ENCODE measurements around the gene CES2.
"Not testable (repeated sequence)": the region's sequence is repeated elsewhere in the genome, so short reads cannot be mapped to it uniquely, and the experiment has no call there.

Gene CES2, protein sequence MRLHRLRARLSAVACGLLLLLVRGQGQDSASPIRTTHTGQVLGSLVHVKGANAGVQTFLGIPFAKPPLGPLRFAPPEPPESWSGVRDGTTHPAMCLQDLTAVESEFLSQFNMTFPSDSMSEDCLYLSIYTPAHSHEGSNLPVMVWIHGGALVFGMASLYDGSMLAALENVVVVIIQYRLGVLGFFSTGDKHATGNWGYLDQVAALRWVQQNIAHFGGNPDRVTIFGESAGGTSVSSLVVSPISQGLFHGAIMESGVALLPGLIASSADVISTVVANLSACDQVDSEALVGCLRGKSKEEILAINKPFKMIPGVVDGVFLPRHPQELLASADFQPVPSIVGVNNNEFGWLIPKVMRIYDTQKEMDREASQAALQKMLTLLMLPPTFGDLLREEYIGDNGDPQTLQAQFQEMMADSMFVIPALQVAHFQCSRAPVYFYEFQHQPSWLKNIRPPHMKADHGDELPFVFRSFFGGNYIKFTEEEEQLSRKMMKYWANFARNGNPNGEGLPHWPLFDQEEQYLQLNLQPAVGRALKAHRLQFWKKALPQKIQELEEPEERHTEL

GRCh38 chr16:66935314-66936011 lies at the start of gene CES2:
CES2 (plus strand) TSS chr16:66935516; CDS start chr16:66935636, 120 bp downstream.
- DNase-seq, result no peak

DNA sequence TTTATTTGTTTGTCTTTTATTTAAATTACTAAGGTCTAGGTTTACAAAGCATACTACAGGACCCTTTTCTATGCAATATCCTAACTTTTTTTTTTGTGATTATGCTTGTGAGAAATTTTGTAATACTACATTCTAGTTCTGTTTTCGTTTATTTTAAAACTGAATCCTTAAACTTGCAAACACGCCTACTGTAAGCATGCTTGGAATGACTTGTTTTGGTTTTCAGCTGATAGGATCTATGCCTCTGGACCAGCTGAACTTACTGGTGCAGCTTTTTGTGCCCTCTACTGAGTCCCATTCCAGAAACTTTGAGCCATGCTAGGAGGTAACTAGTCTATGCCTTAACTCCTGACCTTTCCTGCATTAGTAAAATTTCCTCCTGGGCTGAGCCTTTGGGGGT lies 49.0 kb upstream of the CES2 start:
- no peak for DNase-seq

- DNase-seq, result no peak
Observed at GRCh38 chr16:66886914-66887313, 48.4 kb upstream of the CES2 start.

GRCh38 chr16:66888647-66889615 lies 46.4 kb upstream of the CES2 start:
- DNase-seq, result no peak

- DNase-seq, result no peak
Observed at GRCh38 chr16:66889622-66890021, 45.7 kb upstream of the CES2 start.

DNA sequence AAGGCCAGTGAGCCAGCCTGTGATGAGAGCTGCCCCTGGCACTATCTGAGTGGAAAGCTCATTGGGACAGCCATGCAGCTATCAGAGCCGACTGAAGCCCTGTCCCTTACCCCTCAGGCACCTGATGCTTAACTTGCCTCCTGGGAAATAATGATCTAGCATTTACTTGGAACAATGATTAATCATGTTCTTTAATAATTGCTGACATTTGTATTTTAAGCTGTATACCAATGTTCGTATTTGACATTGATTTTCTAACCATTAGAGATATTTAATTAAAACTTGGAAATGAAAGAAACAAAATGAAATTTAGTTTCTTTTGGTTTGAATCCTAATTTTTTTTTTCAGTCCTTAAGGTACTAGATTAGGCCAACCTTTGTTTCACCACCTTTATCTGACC lies 44.5 kb upstream of the CES2 start:
- no peak for DNase-seq

DNA sequence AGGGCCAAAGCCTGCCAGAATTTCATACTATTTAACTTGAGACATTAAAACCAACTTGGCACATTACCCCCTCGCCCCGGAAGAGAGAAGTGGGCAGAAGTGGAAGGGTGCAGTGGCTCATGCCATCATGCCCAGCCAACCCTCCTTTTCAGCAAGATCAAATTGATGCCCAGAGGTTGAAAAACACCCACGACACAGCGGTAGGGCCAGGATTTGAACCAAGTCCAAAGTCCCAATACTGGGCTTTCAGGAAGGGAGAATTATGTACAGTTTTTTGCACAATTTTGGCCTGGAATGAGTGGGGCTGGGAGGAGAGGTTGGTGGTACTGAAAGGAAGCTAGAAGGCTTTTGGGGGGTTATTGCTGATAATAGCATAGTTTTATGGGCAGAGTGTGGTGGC lies 44.0 kb upstream of the CES2 start:
- DNase-seq, result no peak

DNA sequence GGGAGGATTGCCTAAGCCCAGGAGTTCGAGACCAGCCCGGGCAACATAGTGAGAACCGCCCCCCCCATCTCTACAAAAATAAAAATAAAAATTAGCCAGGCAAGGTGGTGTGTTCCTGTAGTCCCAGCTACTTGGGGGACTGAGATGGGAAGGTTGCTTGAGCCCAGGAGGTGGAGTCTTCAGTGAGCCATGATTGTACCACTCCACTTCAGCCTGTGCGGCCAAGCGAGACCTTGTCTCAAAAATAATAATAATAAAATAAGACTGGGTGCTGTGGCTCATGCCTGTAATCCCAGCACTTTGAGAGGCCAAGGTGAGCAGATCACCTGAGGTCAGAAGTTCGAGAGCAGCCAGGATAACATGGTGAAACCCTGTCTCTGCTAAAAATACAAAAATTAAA lies 43.5 kb upstream of the CES2 start:
- no peak for DNase-seq

DNA sequence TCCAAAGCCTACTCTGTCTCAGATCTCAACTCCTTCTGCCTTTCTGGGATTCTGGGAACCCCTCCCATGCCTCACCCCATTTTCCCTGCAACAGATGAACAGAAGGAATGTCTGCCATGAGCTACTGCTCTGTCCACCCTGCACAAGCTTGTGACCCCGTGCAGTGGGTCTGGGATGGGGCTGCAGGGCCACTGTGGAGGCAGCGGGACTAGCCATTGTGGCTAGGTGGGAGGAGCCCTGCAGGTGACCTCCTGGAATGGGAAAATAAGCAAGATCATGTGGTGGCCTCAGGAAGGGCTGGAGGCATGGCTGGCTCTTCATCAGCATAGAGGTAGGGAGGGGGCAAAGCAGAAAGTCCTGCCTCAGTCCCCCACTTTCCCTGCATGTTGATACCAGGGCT lies 41.3 kb upstream of the CES2 start:
- DNase-seq, result no peak

- DNase-seq, result peak; percentile 77
Observed at GRCh38 chr16:66894948-66895688, 40.2 kb upstream of the CES2 start.

DNA sequence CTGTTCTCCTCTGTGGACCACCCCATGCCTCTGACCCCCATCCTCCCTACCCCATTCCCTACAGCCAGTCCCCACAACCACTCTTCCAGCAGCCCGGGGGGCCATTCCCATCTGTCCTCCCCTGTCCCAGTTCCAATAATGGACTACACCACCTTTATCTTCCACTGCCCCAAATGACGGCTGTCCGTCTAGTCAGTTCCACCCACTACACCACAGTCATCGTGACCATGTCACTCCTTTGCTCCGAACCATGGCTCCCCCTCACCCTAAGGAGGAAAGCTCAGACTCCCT lies 39.7 kb upstream of the CES2 start:
- no peak for DNase-seq

GRCh38 chr16:66895999-66896398 lies 39.3 kb upstream of the CES2 start:
- no peak for DNase-seq

DNA sequence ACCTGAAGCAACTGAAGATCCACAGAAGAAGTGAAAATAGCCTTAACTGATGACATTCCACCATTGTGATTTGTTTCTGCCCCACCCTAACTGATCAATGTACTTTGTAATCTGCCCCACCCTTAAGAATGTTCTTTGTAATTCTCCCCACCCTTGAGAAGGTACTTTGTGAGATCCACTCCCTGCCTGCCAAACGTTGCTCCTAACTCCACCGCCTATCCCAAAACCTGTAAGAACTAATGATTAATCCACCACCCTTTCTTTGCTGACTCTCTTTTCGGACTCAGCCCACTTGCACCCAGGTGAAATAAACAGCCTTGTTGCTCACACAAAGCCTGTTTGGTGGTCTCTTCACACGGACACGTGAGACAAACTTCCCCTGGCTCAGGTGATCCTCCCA lies 38.6 kb upstream of the CES2 start:
- not testable (repeated sequence) for DNase-seq

DNA sequence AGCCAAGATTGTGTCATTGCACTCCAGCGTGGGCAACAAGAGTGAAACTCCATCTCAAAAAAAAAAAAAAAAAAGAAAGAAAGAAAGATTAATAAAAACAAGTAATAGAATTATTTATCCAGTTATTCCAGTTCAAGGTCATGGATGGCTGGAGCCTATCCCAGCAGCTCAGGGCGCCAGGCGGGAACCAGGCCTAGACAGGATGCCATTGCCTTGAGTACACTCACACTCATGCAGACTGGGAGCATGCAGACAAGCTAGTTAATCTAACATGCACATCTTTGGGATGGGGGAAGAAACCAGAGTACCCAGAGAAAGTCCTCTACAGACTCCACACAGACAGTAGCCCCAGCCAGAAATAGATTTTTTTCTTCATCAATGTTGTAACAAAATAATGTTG lies 37.1 kb upstream of the CES2 start:
- no peak for DNase-seq

- no peak for DNase-seq
Observed at GRCh38 chr16:66898933-66899309, 36.4 kb upstream of the CES2 start.

DNA sequence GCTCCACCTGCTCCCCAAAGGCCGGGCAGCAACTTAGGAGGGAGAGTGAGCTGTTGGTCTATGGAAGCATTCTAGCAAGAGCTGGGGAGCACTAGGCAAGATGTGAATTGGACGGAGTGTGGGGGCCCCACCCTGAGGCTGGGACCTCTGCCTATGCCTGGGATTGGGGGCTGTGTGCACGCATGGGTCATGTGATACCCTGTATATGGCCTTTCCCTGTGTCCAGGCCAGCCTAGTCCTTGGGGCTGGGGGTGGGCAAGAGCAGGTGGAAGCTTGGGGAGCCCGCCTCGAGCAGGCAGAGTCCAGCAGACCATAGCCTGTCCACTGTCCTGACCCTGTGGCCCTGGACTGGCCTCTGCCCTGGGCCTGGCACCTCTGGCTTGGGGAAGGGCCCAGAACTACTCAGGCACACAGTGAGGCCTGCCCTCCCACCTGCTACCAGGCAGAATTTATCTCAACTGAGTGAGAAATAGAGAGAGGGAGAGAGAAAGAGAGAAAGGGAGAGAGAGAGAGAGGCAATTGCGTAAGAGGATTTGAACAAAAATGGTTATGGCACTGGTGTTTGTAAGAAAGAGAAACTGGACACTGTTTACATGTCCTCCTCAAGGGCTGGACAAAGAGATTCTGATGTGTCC lies 35.9 kb upstream of the CES2 start:
- no peak for DNase-seq

DNA sequence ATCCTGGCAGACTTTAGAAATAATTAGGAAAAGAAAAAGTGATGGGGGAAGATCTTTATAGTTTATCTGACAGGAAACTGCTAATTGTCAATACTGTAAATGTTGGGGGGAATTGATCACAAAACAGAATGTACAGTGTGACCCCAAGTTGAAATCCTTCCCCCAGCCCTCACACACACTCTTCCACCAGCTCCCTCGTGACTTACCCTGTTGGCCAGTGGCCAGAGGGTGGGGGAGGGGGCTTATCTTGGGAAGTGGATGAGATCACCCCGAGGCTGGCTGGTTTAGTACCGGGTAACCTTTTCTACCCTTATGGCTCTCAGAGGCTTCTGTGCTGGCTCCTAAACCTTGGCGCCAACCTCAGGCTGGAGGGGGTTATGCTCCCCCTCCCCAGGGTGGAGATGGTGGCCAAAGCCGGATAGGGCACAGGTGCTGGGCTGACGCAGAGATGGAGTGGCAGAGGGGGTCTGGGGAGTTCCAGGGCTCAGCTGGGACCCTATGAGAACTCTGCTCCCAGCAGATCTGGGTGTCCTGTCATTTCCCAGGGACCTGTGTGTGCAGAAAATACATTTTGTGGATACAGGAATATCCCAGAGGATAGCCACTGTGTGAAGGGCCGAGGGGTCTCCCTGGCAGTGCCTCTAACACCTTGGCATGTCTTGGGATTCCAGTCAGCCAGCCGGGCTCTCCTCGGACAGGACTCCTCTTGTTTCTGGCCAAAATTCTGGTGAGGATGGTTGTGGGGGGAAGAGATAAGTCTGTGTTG lies 35.2 kb upstream of the CES2 start:
- peak; percentile 29 for DNase-seq

DNA sequence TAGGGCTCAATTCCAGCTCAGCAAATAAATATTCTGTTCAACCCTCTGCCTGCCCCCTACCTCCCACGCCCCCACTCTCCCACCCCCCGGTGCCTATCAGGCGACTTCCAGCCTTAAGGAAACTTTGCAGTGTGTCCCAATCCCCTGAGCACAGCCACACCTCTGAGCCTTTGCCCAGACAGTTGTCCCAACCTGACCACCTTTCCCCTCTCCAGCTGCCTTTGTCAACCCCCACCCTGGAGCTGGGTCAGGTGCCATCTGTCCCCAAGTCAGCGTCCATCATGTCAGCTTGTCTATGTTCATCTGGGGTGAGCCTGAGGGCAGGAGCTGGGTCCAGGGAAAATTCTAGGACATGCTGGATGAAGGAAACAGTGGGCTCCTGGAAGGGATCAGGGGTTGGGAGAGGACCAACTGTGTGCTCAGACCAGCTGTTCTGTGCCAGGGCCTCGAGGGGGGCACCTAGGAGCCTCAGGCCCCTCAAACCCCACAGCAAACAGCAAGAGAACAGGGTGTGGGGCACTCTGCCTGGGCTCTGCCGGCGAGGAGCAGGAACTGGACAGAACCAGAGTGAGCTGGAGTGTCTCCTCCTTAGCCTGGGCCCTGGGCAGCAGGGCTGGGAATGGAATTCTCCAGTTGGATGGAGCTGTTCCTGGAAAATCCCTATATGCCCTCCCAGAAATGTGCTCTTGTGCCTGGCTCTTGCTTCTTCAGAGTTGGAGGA lies 34.4 kb upstream of the CES2 start:
- DNase-seq, result no peak

GRCh38 chr16:66901626-66902025 lies 33.7 kb upstream of the CES2 start:
- no peak for DNase-seq
